ENCODE results near the gene CA4.
"Not testable (repeated sequence)": the region's sequence is repeated elsewhere in the genome, so short reads cannot be mapped to it uniquely, and the experiment has no call there.

CA4 gene

DNA sequence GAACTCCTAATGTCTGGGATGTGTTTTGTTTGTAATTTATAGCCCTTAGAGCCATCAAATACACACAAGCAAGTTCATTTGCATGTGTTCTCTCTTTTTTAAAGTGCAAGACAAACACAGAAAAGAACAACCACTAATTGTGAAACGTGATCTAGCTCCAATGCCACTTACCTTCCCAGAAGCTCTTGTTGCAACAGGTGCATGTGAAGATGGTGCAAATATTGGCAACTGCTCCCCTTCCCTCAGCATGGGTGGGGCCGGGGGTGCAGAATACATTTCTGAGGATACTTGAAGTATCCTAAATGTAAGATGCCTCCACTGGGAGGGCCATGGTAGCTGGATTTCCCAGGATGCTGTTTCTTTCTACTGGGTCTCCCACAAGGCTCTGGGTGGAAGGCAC is 28.4 kb downstream of the CA4 start:
- peak; percentile 24 for DNase-seq

DNA sequence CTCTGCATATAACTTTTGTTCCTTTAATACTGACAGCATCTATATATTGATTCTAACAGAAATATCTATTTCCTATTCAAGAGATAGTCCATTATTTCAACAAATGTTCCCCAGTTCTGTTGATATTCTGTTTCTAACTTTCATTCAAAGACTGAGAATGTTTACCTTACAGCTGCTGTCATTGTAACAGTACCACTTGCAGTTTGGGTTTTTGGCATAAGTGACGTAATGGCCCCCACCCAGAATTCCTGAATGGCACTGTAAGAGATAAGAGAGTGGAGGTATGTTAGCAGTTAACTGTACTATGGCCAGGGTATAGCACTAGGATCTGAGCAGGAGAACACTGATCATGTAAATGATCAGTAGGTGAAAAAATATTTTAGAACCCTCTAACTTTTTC is 30.6 kb downstream of the CA4 start:
- DNase-seq = not testable (repeated sequence)

DNA sequence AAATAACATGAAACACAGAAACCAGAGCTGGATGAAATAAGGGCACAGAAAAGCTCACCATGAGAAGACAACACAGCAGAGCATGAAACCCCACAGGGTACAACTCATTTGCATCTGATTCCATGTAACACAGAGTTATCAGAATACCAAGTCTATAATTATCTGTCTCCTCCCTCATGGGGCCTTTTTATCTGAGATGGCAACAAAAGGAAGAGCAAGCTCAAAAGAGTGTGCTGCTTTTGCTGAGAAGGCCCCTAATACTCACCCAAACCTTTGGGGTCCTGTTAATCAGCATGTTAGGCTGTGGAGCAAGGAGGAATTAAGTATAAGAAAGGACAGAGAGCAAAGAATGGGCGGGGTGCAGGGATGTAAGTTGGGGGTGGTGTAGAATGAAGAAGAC is 36.6 kb downstream of the CA4 start:
- DNase-seq = not testable (repeated sequence)

DNA sequence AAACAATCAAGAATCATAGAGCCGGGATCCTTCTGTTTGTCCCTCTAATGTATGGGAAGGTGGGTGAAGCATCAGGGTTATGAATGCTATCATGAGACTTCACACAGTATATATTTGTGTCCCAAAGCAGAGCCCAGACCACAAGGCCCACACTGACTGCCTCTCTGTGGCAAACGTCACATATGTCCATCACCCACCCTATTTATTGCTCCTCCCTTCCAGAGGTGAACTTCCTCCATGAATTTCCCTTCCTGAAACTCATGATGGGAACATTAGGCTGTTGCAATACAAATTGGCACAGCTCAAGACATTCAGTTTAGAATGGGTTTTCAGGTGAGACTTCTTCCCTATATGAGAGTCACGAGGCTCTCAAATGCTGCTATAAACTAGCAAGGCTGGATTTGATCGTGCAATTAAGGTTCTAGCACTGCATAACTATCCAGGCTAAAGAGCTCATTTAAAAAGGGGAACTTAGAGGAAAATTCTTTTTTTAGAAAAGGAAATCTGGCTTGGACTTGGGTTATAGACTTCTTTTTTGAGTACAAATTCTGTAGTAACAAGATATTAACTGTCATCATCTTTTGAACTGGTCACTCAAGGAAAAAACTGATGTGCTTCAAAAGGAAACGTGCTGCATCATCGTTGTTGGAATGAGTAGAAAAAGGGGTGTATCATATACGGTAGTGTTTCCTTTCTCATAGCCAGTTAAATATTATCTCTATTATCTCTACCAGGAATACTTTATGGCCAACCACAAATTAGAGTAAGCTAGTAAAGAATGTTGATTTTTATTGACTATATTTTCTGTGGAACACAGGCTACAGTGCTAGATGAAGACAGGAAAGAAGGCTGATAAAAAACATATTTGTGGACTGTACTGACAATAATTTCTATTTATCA is 37.3 kb downstream of the CA4 start:
- not testable (repeated sequence) for DNase-seq

DNA sequence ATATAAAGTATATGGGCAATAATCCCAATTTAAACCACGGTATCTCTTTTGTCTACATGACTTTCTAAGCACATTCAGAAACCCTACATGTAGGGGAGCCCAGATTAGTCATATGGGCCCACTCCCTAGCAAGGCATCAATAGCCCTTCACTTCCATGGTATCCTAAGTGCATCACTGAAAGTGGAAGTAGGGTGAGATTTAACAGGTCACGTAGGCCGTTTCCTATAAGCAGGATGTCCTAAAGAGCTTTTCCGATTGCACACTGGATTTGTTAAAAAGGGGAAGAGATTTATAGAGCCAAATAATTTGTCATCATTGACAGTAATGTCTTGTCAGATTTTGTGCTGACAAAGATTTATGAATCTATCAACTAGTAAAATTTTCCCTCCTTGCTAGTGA is 39.0 kb downstream of the CA4 start:
- no peak for DNase-seq

DNA sequence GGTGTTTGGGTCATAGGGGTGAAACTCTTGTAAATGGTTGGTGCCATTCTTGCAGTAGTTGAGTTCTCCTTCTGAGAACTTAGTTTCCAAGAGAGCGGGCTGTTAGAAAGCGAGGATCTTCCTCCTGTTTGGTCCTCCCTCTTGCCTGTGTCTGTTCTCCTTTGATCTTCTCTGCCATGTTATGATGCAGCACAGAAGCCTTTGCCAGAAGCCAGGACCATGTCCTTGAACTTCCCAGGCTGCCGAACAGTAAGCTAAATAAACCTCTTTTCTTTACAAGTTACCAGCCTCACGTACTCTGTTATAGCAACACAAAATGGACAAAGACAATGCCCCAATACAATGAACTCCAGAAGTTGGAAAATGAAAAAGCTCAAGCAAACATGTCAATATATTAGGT is 40.3 kb downstream of the CA4 start:
- not testable (repeated sequence) for DNase-seq

DNA sequence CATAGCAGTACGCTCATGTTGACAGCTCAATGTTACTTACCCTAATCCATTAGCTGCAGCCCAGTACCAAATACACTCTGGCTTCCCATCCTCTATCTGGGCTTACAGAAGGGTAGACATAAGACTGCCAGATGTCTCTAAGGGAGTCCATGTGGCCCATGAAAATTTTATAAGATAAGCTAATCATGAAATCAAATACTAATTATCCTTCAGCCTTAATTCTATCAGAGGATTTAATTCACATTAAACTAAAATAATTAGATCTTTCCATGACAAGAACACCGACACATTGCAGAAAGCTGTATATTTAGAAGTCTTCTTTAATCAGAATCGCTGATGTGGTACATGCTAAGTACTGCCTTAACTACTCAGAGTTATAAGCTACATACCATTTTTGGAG is 43.3 kb downstream of the CA4 start:
- DNase-seq = not testable (repeated sequence)

DNA sequence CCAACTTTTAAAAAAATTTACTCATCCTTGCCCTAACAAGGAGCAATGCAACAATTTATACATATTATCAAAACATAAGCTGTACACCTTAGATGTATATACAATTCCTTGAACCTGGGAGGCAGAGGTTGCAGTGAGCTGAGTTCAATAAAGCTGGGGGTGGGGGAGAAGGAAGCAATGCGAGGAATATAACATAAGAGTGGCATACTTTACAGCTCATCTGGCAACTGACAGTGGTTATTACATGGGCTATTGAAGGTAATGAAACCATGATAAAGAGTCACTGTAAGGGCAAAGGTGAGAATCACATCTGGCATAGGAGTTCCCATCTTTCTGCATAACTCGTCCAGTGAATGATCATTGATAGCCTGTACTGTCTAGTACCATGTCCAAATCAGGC is 43.7 kb downstream of the CA4 start:
- no peak for DNase-seq

DNA sequence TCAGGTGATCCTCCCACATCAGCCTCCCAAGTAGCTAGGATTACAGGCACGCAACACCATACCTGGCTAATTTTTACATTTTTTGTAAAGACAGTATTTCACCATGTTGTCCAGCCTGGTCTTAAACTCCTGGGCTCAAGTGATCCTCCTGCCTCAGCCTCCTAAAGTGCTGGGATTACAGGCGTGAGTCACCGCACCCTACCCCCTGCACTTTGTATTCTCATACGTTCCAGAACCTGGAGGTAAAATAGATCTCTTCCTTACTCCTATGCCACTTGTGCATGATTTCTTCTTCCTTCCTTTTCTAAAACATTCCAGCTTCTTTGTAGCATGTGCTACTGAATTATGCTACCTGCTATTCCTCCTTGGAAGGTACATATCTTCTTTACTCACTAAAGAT is 44.4 kb downstream of the CA4 start:
- DNase-seq = not testable (repeated sequence)

DNA sequence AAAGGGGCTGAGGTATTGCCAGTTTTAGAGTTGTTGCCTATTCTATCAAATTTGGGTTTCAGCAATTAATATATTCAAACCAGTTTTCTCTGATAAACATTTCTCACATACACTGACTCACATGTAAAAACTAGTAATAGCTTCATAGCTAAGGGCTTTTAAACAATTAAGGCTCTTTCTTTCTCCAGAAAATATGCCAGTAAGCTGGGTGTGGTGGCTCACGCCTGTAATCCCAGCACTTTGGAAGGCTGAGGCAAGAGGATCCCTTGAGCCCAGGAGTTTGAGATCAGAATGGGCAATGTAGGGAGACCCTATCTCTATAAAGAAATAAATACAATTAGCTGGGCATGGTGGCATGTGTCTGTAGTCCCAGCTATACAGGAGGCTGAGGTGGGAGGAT is 48.9 kb downstream of the CA4 start:
- not testable (repeated sequence) for DNase-seq

DNA sequence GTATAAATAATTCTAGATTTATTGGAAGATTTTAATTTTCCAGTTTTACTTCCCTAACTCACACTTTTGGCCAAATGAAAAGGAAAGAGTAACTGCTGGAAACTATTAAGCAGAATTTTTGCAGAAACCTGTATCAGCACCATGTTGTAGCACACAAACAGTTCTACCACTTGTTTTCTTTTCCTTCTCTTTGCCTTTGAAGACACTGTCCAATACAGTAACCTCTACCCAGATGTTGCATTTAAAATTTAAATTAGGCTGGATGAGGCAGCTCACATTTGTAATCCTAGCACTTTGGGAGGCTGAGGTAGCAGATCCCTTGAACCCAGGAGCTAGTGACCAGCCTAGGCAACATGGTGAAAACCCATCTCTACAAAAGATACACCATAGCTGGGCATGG is 56.0 kb downstream of the CA4 start:
- not testable (repeated sequence) for DNase-seq

DNA sequence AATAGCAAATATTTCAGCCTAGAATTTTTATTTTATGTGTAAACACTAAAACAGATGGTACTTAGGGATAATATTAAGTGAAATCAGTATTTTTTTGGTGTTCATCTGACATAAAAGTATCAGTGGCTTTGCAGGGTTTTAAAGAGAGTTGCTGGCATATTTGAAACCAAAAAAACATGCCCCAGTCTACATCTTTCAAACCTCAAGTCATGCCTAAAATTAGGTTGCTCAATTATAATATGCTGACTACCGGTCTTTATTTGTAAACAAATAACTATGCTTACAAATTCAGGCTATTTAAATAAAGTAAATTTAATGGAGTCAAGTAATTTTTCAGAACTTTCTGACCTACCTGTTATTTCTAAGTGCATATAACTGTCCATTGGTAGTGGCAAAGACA is 58.5 kb downstream of the CA4 start:
- not testable (repeated sequence) for DNase-seq

Data from NCI-H146 (cell line).